Neuronal stem cell (in vitro differentiated cells): ENCODE data around the gene LILRB3.
"Not testable (repeated sequence)": the region's sequence is repeated elsewhere in the genome, so short reads cannot be mapped to it uniquely, and the experiment has no call there.

Experiments
- DNase-seq: peaks from one replicate; pipeline ENCODE4 v3.0.0-alpha.2; 2013; ENCODE audit warnings: low spot score
- H2AFZ ChIP-seq: one replicate; pipeline ENCODE4 v1.6.1; 2013; ENCODE audit warnings: mild to moderate bottlenecking, low read length, inconsistent platforms
- H2AK5ac ChIP-seq: 2 replicates; pipeline ENCODE4 v1.6.1; 2013; ENCODE audit warnings: low read depth, mild to moderate bottlenecking, inconsistent platforms, low read length, moderate library complexity, mixed read lengths
- H2BK120ac ChIP-seq: 2 replicates; pipeline ENCODE4 v1.6.1; 2013; ENCODE audit warnings: low read depth, mild to moderate bottlenecking, inconsistent platforms, low read length, moderate library complexity, mixed read lengths
- H2BK12ac ChIP-seq: one replicate; pipeline ENCODE4 v1.6.1; 2013; ENCODE audit warnings: low read length, inconsistent platforms
- H2BK15ac ChIP-seq: 2 replicates; pipeline ENCODE4 v1.6.1; 2013; ENCODE audit warnings: mild to moderate bottlenecking, low read length, inconsistent platforms, mixed read lengths
- H2BK5ac ChIP-seq: one replicate; pipeline ENCODE4 v1.6.1; 2013; ENCODE audit warnings: inconsistent platforms, mild to moderate bottlenecking, low read length, moderate library complexity
- H3K14ac ChIP-seq: one replicate; pipeline ENCODE4 v1.6.1; 2013; ENCODE audit warnings: low read length, inconsistent platforms
- H3K18ac ChIP-seq: 2 replicates; pipeline ENCODE4 v1.6.1; 2013; ENCODE audit warnings: low read length, inconsistent platforms
- H3K23ac ChIP-seq: 2 replicates; pipeline ENCODE4 v1.6.1; 2013; ENCODE audit warnings: low read depth, mild to moderate bottlenecking, mixed read lengths, low read length, inconsistent platforms; ENCODE audit not compliant: poor library complexity
- H3K27ac ChIP-seq: replicated peaks from 3 replicates; pipeline ENCODE4 v1.5.1; 2013; ENCODE audit warnings: low read length, inconsistent platforms
- H3K27me3 ChIP-seq, 3 experiments: 2 replicates each; pipeline ENCODE4 v1.6.1; 2013; ENCODE audit warnings: low read length in 3 of 3, mild to moderate bottlenecking in 2 of 3, inconsistent platforms in 1 of 3, low read depth in 1 of 3, mixed read lengths in 1 of 3, moderate library complexity in 1 of 3; ENCODE audit not compliant: control insufficient read depth in 3 of 3, insufficient read depth in 3 of 3
- H3K36me3 ChIP-seq, 2 donors: replicated peaks in 1 of 2; 2 replicates each; pipeline ENCODE4 v1.6.1; 2013; ENCODE audit warnings: low read length in 2 of 2; ENCODE audit not compliant: control insufficient read depth in 2 of 2, insufficient read depth in 2 of 2
- H3K4ac ChIP-seq: 2 replicates; pipeline ENCODE4 v1.6.1; 2013; ENCODE audit warnings: inconsistent platforms, mild to moderate bottlenecking, low read length, moderate library complexity
- H3K4me1 ChIP-seq, 2 donors: 1 replicate in 1 of 2; 2 replicates in 1 of 2; pipeline ENCODE4 v1.6.1; 2013; ENCODE audit warnings: low read length in 2 of 2, low read depth in 1 of 2; ENCODE audit not compliant: control insufficient read depth in 2 of 2, insufficient read depth in 1 of 2
- H3K4me2 ChIP-seq: one replicate; pipeline ENCODE4 v1.6.1; 2013; ENCODE audit warnings: mild to moderate bottlenecking, low read length, inconsistent platforms; ENCODE audit not compliant: insufficient read depth, poor library complexity, severe bottlenecking
- H3K4me3 ChIP-seq, 2 donors: 2 replicates each; pipeline ENCODE4 v1.5.1; 2013; ENCODE audit warnings: low read length in 2 of 2, mild to moderate bottlenecking in 2 of 2, inconsistent platforms in 1 of 2, moderate library complexity in 1 of 2
- H3K79me1 ChIP-seq: one replicate; pipeline ENCODE4 v1.6.1; 2013; ENCODE audit warnings: low read depth, mild to moderate bottlenecking, inconsistent platforms, low read length, moderate library complexity
- H3K9ac ChIP-seq: one replicate; pipeline ENCODE4 v1.6.1; 2013; ENCODE audit warnings: mild to moderate bottlenecking, low read depth, low read length, inconsistent platforms; ENCODE audit not compliant: poor library complexity
- H3K9me3 ChIP-seq, 2 donors: replicated peaks in 1 of 2; 2 replicates each; pipeline versions ENCODE3 to v1.6.1; 2013; ENCODE audit warnings: low read length in 2 of 2, mild to moderate bottlenecking in 2 of 2, inconsistent platforms in 1 of 2, low read depth in 1 of 2, mixed read lengths in 1 of 2, moderate library complexity in 1 of 2; ENCODE audit not compliant: control insufficient read depth in 2 of 2, insufficient read depth in 1 of 2
- H4K8ac ChIP-seq: one replicate; pipeline ENCODE4 v1.6.1; 2013; ENCODE audit warnings: low read depth, mild to moderate bottlenecking, inconsistent platforms, low read length, moderate library complexity
- H4K91ac ChIP-seq: one replicate; pipeline ENCODE4 v1.6.1; 2013; ENCODE audit warnings: low read length, low read depth, mild to moderate bottlenecking, inconsistent platforms; ENCODE audit not compliant: poor library complexity
- WGBS, 2 donors: extraction: QIAGEN DNeasy Blood & Tissue Kit; methylation state at CpG; one replicate each; pipeline ENCODE4 v1.1.7; 2013; ENCODE audit warnings: missing lambda C conversion rate in 2 of 2, mixed read lengths in 1 of 2; ENCODE audit not compliant: insufficient read length in 2 of 2, insufficient replicate concordance in 1 of 2; ENCODE audit errors: extremely low coverage in 2 of 2; 5-methylcytosine and 5-hydroxymethylcytosine counted together

LILRB3 gene

DNA sequence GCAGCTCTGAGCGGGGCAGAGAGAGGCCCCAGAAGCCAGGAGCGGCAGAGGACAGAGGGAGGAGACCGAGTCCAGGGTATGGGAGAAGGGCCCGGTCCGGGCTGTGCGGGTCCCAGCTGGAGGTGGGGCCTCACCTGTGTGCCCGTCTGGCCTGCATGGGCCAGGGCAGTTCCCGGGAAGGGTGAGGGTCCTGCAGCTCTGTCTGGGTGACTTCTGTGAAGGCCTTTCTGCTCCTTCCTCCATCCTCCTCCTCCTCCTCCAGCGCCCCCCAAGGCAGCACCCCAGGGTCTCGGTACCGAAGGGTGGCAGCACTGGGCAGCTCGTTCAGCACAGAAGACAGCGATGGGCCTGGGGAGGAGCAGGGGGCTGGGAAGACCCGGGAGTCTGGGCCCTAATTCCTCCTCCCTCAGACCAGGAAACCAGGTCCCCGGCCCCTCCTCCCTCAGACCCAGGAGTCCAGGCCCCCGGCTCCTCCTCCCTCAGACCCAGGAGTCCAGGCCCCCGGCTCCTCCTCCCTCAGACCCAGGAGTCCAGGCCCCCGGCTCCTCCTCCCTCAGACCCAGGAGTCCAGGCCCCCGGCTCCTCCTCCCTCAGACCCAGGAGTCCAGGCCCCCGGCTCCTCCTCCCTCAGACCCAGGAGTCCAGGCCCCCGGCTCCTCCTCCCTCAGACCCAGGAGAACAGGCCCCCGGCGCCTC is 50.9 kb downstream of the LILRB3 start:
- H3K4me3 ChIP-seq, H3K9me3 ChIP-seq, H3K14ac ChIP-seq, H3K27me3 ChIP-seq, H3K4ac ChIP-seq, H3K4me1 ChIP-seq, H3K27ac ChIP-seq, H3K18ac ChIP-seq, H2BK5ac ChIP-seq, H2BK12ac ChIP-seq, H4K91ac ChIP-seq, H3K4me2 ChIP-seq, H2BK120ac ChIP-seq, H3K23ac ChIP-seq, H2AFZ ChIP-seq, DNase-seq, H2BK15ac ChIP-seq, H3K79me1 ChIP-seq: not testable (repeated sequence)
- H2AK5ac ChIP-seq, result peak overlapping the region; percentile 63
- H3K36me3 ChIP-seq, result peaks cover 6 to 15% of the 10 kb centered on the region in 2 donors
- H3K9ac ChIP-seq, result peak overlapping the region; percentile 44
- no CpG with 5 or more reads among the region's 23 CpGs for WGBS, 2 donors
- H4K8ac ChIP-seq, result peak overlapping the region; percentile 6

GRCh38 chr19:54169149-54169740 is 53.6 kb downstream of the LILRB3 start:
- Histone ChIP-seq H2AK5ac (no peak overlapping the region), H4K91ac (no peak overlapping the region), H2BK5ac (no peak overlapping the region), H3K4me2 (no peak overlapping the region), H4K8ac (no peak overlapping the region), H3K79me1 (no peaks in the 10 kb centered on the region), H3K9me3 (peaks cover 9% of the 10 kb centered on the region in 2 donors), H2BK15ac (no peak overlapping the region), H3K36me3 (no peaks in the 10 kb centered on the region), H3K23ac (no peak overlapping the region), H2BK120ac (no peak overlapping the region), H3K27me3 (peaks cover 0 to 2% (median 0%) of the 10 kb centered on the region in 3 experiments), H2BK12ac (no peak overlapping the region), H3K4me1 (peaks cover 0 to 3% of the 10 kb centered on the region in 2 donors), H3K18ac (no peak overlapping the region), H3K4me3 (no peak overlapping the region), H3K4ac (no peak overlapping the region), H3K14ac (no peak overlapping the region), H3K9ac (no peak overlapping the region), H2AFZ (no peak overlapping the region), H3K27ac (no peak overlapping the region)
- no peak for DNase-seq
- no CpG with 5 or more reads among the region's 21 CpGs for WGBS, 2 donors

DNA sequence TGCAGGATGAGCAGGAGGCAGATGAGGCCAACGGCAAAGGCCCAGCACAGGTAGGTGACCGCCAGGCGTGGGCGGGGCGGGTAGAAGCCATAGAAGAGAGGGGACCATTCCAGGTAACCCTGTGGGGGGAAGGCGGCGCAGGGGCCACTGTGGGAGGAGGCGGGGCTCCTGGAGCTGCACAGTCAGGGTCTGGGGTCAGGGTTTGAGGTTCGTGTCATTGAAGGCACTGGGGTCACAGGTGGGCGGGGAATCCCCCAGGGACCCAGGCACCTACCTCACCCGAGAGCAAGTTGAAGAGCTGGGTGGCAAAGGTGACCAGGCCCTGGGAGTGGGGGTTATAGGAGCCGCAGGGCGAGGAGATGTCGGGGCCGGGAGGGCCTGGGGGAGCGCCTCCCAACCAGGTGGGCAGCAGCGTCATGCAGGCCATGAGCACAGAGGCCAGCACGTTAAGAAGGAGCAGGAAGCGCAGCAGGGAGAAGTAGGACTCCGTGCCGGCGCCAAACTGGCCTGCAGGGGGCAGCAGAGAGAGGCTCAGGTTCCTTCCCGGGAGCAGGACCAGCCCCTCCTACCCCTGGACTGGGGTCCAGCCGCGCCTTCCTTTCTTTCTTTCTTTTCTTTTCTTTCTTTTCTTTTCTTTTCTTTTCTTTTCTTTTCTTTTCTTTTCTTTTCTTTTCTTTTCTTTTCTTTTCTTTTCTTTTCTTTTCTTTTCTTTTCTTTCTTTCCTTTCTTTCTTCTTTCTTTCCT is 54.5 kb downstream of the LILRB3 start:
- no peak overlapping the region for H3K4ac ChIP-seq
- peak overlapping the region; percentile 63 for H3K9ac ChIP-seq

More for the DNA sequence above, 54.5 kb downstream of the LILRB3 start:
- Histone ChIP-seq H4K8ac (no peak overlapping the region), H3K18ac (peak overlapping the region; percentile 65), H2AFZ (peak overlapping the region; percentile 47), H3K27me3 (peaks cover 0 to 3% (median 0%) of the 10 kb centered on the region in 3 experiments), H2BK120ac (no peak overlapping the region), H3K23ac (peak overlapping the region; percentile 5), H4K91ac (no peak overlapping the region), H3K4me3 (no peak overlapping the region), H3K9me3 (peaks cover 14 to 15% of the 10 kb centered on the region in 2 donors), H2AK5ac (peak overlapping the region; percentile 71), H2BK12ac (no peak overlapping the region), H2BK5ac (no peak overlapping the region), H3K79me1 (no peaks in the 10 kb centered on the region), H3K36me3 (no peaks in the 10 kb centered on the region), H3K4me2 (no peak overlapping the region), H3K27ac (no peak overlapping the region), H2BK15ac (peak overlapping the region; percentile 37), H3K14ac (peak overlapping the region; percentile 56), H3K4me1 (peaks cover 0 to 3% of the 10 kb centered on the region in 2 donors)
- no CpG with 5 or more reads among the region's 25 CpGs for WGBS, 2 donors
- DNase-seq, result peak; percentile 86
